HepG2 (cell line): ENCODE measurements around the gene WBP1. TPM values are rescaled to one million over a fixed set of nuclear protein-coding genes. Genes with fewer than 3 reads are reported as not detected.

Experiments used
- ARID2 ChIP-seq: sonication (generic); formaldehyde crosslinking; IDR thresholded peaks from 2 replicates; pipeline ENCODE4 v1.8.1; 2022; ENCODE audit warnings: mild to moderate bottlenecking, missing genetic modification reagents, borderline replicate concordance
- FIP1L1 ChIP-seq: fragments of 200-400 bp; formaldehyde crosslinking; IDR thresholded peaks from 2 replicates; pipeline ENCODE4 v1.6.1; 2018; ENCODE audit warnings: low read depth, mild to moderate bottlenecking, low read length, moderate library complexity, borderline replicate concordance; ENCODE audit not compliant: insufficient read depth
- FOSL1 ChIP-seq: sonication (generic); formaldehyde crosslinking; IDR thresholded peaks from 2 replicates; pipeline ENCODE4 v1.9.0; 2021; ENCODE audit warnings: missing genetic modification reagents, borderline replicate concordance
- HNRNPK ChIP-seq: fragments of 200-400 bp; formaldehyde crosslinking; IDR thresholded peaks from 2 replicates; pipeline ENCODE4 v1.6.1; 2018; ENCODE audit warnings: low read length, low read depth, moderate library complexity, mild to moderate bottlenecking; ENCODE audit not compliant: poor library complexity, severe bottlenecking
- HOXA7 ChIP-seq: sonication (generic); formaldehyde crosslinking; IDR thresholded peaks from 2 replicates; pipeline ENCODE4 v1.8.1; 2022; ENCODE audit warnings: mild to moderate bottlenecking, missing genetic modification reagents, moderate library complexity
- IRX3 ChIP-seq: sonication (generic); formaldehyde crosslinking; IDR thresholded peaks from 2 replicates; pipeline ENCODE4 v1.8.1; 2023; ENCODE audit warnings: mild to moderate bottlenecking, low read depth, missing genetic modification reagents, borderline replicate concordance
- PCBP1 ChIP-seq: fragments of 200-400 bp; formaldehyde crosslinking; IDR thresholded peaks from 2 replicates; pipeline ENCODE4 v1.6.1; 2017; ENCODE audit warnings: mild to moderate bottlenecking, low read depth, low read length, borderline replicate concordance
- RORA ChIP-seq: sonication (generic); formaldehyde crosslinking; IDR thresholded peaks from 2 replicates; pipeline ENCODE4 v1.5.0; 2020; ENCODE audit warnings: mild to moderate bottlenecking, missing genetic modification reagents, moderate library complexity
- TGIF2 ChIP-seq: IDR thresholded peaks from 2 replicates; pipeline ENCODE4 v1.6.1; 2016; ENCODE audit warnings: control low read depth, missing compliant biosample characterization
- ZBTB33 ChIP-seq: sonication (generic); formaldehyde crosslinking; IDR thresholded peaks from 2 replicates; pipeline ENCODE4 v1.4.0; 2020; ENCODE audit warnings: missing genetic modification reagents
- ZFP1 ChIP-seq: IDR thresholded peaks from 2 replicates; pipeline ENCODE4 v1.6.1; 2016
- ZFP36L2 ChIP-seq: sonication (generic); formaldehyde crosslinking; IDR thresholded peaks from 2 replicates; pipeline ENCODE4 v1.4.0; 2020; ENCODE audit warnings: missing genetic modification reagents
- ZNF687 ChIP-seq: sonication (generic); formaldehyde crosslinking; IDR thresholded peaks from 2 replicates; pipeline ENCODE4 v1.5.1; 2020; ENCODE audit warnings: mild to moderate bottlenecking, missing genetic modification reagents, moderate library complexity
- polyA plus RNA-seq, 8 experiments: library from polyadenylated mRNA; depleted of rRNA in 3 of 8; stranded (reverse) in 7 of 8; unstranded in 1 of 8; fragments of >200 nt; fragmentation: Illumina TruSeq in 4 of 8; extraction: Trizol in 4 of 8; gene quantifications; 2 replicates each; pipeline versions ENCODE4 v1.2.1 to v1.2.3, GENCODE V29; 2011 to 2016; ENCODE audit warnings: low read depth in 4 of 8, missing spikeins in 1 of 8, mixed read lengths in 1 of 8; ENCODE audit not compliant: insufficient read depth in 1 of 8
- total RNA-seq, 5 experiments: library from RNA; depleted of rRNA; stranded (reverse); fragments of >200 nt; fragmentation: Illumina TruSeq; extraction: Trizol; gene quantifications; 2 replicates each; pipeline ENCODE4 v1.2.3, GENCODE V29; 2016; ENCODE audit warnings: low read depth in 1 of 5
- TF ChIP-seq, protein P1 (sequence below): sonication (generic); formaldehyde crosslinking; IDR thresholded peaks from 2 replicates; pipeline ENCODE4 v1.4.0; 2020; ENCODE audit warnings: missing genetic modification reagents
- TF ChIP-seq, protein P2 (sequence below): sonication (generic); formaldehyde crosslinking; IDR thresholded peaks from 2 replicates; pipeline ENCODE4 v1.8.0; 2022; ENCODE audit warnings: mild to moderate bottlenecking, missing genetic modification reagents, borderline replicate concordance

The WBP1 gene
- total and polyA plus RNA-seq, 2 of the 13 experiments (the other 11 are each of a cell fraction or from before 2014, with no cell fraction given): 38.8 to 85.7 TPM

GRCh38 chr2:74441690-74442482 lies 16.4 kb upstream of the WBP1 start, which contains the start of gene RTKN (continued):
- TF ChIP-seq ZNF687 (CRISPR knock-in tag): peak; percentile 89
- TF ChIP-seq ZFP1 (CRISPR knock-in tag): 0 out of 2 replicates have a peak, but pooled peaks have one; percentile 21
- TF ChIP-seq FIP1L1: no peak
- TF ChIP-seq FOSL1 (CRISPR knock-in tag): no peak
- TF ChIP-seq HOXA7: no peak
- peak; percentile 72; the same call in 1 of the 2 replicates for TF ChIP-seq ZFP36L2 (CRISPR knock-in tag)
- TF ChIP-seq IRX3: no peak; the same call in 1 of the 2 replicates
- peak; percentile 49; the same call in 1 of the 2 replicates for TF ChIP-seq PCBP1
- TF ChIP-seq, protein P1, sequence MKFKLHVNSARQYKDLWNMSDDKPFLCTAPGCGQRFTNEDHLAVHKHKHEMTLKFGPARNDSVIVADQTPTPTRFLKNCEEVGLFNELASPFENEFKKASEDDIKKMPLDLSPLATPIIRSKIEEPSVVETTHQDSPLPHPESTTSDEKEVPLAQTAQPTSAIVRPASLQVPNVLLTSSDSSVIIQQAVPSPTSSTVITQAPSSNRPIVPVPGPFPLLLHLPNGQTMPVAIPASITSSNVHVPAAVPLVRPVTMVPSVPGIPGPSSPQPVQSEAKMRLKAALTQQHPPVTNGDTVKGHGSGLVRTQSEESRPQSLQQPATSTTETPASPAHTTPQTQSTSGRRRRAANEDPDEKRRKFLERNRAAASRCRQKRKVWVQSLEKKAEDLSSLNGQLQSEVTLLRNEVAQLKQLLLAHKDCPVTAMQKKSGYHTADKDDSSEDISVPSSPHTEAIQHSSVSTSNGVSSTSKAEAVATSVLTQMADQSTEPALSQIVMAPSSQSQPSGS (CRISPR knock-in tag): peak; percentile 17; the same call in 1 of the 2 replicates
- TF ChIP-seq RORA (CRISPR knock-in tag): no peak
- TF ChIP-seq, protein P2, sequence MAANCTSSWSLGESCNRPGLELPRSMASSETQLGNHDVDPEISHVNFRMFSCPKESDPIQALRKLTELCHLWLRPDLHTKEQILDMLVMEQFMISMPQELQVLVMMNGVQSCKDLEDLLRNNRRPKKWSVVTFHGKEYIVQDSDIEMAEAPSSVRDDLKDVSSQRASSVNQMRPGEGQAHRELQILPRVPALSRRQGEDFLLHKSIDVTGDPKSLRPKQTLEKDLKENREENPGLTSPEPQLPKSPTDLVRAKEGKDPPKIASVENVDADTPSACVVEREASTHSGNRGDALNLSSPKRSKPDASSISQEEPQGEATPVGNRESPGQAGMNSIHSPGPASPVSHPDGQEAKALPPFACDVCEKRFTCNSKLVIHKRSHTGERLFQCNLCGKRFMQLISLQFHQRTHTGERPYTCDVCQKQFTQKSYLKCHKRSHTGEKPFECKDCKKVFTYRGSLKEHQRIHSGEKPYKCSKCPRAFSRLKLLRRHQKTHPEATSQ (CRISPR knock-in tag): peak; percentile 85; the same call in 1 of the 2 replicates
- TF ChIP-seq ZBTB33 (CRISPR knock-in tag): no peak
- peak; percentile 82; the same call in 1 of the 2 replicates for TF ChIP-seq ARID2 (CRISPR knock-in tag)
- peak; percentile 90 for TF ChIP-seq HNRNPK
- TF ChIP-seq TGIF2 (CRISPR knock-in tag): no peak; the same call in none of the 2 replicates
